Epithelial cell of esophagus (primary cell): ENCODE measurements around the gene RPTOR.

Experiments used
- DNase-seq: peaks from one replicate; pipeline ENCODE4 v3.0.0; 2010; ENCODE audit warnings: low read depth
- H3K4me3 ChIP-seq: 2 replicates; pipeline ENCODE4 v1.5.1; 2011; ENCODE audit warnings: mild to moderate bottlenecking, low read length, control low read depth
- TF ChIP-seq, protein P1 (sequence below): IDR thresholded peaks from 2 replicates; pipeline ENCODE4 v1.5.1; 2011; ENCODE audit warnings: low read depth, mild to moderate bottlenecking, low read length, control low read depth, inconsistent platforms; ENCODE audit not compliant: insufficient read depth; ENCODE audit errors: missing control alignments

Gene RPTOR

DNA sequence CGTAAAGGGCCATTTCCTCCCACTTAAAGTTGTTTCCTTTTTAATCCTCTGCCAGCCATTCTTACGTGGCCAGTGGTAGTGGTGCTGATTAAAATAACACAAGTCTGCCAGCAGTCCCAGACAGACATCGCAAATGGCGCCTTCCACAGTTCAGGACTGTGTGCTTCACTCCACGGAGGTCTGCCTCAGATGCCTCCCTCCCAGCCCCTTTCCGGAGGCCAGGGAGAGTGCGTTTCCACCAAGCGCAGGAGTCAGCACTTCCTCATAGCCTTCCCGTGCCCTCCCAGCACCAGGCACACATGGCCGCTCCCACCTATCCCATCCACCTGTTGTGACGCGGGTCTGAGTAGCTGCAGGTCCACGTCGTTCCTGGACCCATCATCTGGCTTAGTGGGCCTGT, 205.6 kb downstream of the RPTOR start:
- no peak overlapping the region for H3K4me3 ChIP-seq
- DNase-seq, result no peak
- TF ChIP-seq, protein P1, sequence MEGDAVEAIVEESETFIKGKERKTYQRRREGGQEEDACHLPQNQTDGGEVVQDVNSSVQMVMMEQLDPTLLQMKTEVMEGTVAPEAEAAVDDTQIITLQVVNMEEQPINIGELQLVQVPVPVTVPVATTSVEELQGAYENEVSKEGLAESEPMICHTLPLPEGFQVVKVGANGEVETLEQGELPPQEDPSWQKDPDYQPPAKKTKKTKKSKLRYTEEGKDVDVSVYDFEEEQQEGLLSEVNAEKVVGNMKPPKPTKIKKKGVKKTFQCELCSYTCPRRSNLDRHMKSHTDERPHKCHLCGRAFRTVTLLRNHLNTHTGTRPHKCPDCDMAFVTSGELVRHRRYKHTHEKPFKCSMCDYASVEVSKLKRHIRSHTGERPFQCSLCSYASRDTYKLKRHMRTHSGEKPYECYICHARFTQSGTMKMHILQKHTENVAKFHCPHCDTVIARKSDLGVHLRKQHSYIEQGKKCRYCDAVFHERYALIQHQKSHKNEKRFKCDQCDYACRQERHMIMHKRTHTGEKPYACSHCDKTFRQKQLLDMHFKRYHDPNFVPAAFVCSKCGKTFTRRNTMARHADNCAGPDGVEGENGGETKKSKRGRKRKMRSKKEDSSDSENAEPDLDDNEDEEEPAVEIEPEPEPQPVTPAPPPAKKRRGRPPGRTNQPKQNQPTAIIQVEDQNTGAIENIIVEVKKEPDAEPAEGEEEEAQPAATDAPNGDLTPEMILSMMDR, result no peak

DNA sequence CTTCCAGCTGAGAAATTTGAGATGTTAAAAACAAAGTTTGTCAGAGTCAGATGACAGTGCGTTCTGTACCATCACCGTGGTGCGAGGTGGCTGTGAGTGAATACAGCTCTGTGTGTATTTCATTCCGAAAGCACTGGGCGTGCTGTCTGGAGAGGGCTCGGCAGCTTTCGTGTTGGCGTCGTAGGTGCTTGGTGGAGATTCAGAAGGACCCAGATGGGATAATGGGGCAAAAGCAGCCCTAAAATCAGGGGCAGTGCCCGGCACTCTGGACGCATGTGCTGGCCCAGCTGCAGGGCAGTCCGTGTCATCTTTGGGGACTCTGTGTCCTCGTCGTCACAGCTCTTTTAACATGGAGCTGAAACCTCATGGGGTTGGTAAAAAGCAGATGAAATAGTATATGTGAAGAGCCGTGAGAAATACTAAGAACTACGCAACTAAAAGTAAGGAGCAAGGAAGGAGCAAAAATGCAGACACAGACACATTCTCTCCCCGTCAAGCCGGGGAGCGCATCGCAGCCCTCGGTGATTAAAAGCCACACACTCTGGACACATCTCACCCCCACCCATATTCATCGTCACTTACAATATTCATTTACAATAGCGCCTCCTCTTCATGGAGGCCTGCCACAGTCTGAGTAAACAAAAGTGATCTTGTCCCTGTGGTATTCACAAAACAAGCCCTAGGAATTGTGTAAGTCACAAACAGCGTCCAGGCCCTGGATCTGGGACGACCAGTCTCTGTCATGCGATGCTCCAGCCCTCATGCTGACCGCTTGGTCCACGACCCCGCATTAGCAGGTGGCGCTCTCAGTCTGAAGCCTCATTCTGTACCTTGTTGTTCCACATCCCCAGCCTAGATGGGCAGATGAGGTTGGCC, 206.7 kb downstream of the RPTOR start:
- no peak for DNase-seq
- TF ChIP-seq, protein P1, result no peak
- H3K4me3 ChIP-seq, result no peak overlapping the region

DNA sequence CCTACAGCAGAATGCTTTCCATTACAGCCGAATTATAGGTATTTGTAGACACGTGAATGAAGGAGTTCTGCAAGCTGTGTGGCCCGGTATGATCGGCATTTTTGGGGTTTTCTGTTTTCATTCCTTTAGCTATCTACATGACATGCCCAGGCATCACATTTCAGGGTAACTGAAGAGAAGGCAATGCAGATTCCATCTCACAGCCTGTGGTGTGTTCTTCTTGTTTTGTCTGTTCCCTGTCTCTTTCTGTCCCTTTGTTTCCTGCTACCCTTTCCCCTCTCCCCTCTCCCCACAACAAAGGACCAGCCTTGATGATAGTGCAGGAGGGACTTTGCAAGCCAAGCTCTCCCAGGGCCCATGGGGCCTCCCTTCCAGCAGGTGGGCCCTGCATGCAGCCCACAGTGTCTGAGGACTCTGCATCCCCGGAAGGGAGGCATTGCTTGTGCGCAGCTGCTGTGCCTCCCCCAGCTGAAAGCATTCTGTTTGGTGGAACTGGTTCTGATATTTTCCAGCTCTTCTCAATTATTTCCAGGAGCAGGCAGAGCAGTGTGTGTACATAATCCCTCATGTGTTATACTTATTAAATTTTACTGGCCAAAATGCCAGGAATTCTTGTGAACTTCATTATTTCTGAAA, 207.4 kb downstream of the RPTOR start:
- DNase-seq, result no peak
- TF ChIP-seq, protein P1, result no peak
- no peak overlapping the region for H3K4me3 ChIP-seq

DNA sequence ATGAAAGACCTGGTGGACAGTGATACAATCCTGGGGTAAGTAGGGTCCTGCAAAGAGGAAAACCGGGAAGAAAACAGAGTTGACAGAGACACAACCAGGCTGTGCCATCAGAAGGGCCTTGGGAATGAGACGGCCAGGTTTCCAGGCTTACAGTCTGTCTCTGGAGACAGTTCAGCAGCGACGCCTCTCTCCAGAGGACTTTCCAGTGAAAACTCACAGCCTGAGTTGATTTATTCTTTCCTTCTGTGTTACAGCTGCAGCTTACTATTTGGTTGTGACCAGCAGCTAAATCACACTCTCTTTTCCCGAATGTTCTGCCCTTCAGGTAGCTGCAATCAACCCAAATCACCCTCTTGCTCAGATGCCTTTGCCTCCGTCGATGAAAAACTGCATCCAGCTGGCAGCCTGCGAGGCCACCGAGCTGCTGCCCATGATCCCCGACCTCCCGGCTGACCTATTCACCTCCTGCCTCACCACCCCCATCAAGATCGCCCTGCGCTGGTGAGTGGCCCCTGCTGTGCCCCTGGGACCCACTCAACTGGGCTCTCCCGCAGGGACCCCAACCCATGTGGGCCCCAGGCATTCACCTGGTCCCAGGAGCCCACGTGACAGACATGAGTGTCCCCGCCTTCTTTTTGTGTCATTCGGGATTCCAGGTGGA, 209.2 kb downstream of the RPTOR start:
- no peak for DNase-seq
- TF ChIP-seq, protein P1, result no peak
- H3K4me3 ChIP-seq, result no peak overlapping the region

DNA sequence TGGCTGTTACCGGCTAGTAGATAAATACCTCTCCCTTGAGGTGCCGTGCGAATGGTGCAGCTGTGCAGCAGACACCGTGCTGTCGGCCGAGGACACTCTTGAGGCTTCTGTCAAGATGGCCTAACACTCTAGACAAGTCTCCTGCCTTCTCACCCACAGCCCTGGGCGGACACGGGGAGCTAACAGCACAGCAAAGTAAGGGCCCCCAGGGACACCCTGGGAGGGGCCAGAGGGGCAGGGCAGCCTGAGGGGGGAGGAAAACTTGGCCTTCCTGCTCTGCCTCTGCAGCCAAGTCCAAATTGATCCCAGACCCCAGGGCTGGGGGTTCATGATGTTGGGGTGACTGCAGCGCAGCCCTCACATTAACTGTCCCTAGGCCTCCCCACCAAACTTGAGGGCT, 210.2 kb downstream of the RPTOR start:
- TF ChIP-seq, protein P1, result no peak
- DNase-seq, result no peak
- H3K4me3 ChIP-seq, result no peak overlapping the region

DNA sequence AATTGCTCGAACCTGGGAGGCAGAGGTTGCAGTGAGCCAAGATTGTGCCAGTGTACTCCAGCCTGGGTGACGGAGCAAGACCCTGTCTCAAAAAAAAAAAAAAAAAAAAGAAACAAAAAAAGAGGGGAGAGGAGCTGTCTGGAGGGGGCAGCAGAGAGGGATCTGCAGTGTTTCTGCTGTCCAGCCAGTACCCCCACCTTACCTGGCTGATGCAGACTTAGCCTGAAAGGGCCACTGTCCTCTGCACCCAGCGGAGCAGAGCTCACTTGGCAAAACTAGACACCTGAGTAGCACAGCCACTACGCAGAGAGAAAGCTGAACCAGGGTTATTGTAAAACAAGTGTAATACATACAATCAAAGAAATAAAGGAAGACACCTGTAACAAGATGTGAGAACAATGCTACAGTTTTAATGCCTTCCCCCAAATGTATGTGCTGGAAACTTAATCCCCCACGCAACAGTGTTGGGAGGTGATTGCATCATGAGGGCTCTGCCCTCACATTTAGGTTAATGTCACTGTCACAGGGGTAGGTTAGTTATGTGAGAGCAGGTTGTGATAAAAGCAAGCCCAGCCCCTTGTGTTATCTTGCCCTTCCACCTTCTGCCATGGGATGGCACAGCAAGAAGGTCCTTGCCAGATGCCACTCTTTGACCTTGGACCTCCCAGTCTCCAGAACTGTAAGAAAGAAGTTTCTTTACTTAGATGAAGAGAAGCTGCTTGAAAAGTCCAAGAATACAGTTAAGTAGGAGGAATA, 211.2 kb downstream of the RPTOR start:
- no peak for DNase-seq
- TF ChIP-seq, protein P1, result no peak

More for the DNA sequence above, 211.2 kb downstream of the RPTOR start:
- H3K4me3 ChIP-seq, result no peak overlapping the region
